ENCODE results near the gene CRYGN. TPM values are rescaled to one million over a fixed set of nuclear protein-coding genes. Genes with fewer than 3 reads are reported as not detected.
A peak's percentile ranks its signal among the peaks of the same experiment; 100 is the strongest.

CRYGN gene
- total and polyA plus RNA-seq, 2 of the 13 experiments (the other 11 are each of a cell fraction or from before 2014, with no cell fraction given), result 0.11 TPM; not detected in 1

DNA sequence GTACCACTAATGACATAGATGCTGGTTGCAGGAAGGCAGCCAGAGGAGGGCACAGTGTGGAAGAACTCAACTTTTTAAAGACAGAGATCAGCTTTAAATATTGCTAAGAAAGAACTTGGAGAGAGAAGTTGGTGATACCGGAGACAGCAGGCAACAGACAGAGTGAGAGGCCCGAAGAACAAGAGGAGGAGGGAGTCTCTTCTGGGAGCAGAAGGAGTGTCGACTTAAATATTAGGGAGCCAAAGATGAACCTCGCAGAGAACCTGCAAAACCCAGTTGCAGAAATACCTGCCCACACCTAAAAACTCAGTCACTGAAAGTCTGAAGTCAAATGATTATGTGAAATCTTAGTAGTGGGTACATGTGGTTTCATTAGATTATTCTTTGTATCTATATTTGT, 26.7 kb downstream of the CRYGN start (continued):
- no peak for TF ChIP-seq HES4 (CRISPR knock-in tag; IDR thresholded peaks at IDR 0.05; ENCODE audit: borderline replicate concordance)
- TF ChIP-seq KDM3A (CRISPR knock-in tag; IDR thresholded peaks at IDR 0.05; ENCODE audit: low read depth), result no peak

DNA sequence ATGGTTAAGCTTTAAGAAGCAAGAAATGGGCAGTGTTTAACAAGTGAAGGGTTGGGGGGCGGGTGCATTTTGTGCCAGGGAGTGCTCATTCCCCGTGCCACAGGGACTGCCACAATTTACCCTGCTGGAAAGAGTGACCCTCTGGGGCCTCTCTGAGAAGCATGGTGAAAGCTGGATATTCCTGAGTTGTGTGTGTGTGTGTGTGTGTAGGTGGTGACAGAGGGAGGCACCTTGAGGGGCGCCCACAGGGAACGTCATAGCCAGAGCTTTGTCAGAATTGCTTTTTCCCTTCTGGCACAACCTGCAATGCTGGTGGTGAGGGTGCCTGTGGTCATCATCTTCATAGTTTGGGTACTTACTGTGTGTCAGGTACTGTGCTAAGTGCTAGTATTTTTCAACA, 27.6 kb downstream of the CRYGN start:
- Histone ChIP-seq H3K36me3 (replicated peaks in 1 of 2; ENCODE audit: control insufficient read depth in 1 of 2, insufficient read depth in 2 of 2, low read length in 2 of 2) (no peaks in the 10 kb centered on the region), H3K27ac (ENCODE audit: extremely low read length, insufficient read depth, low read length) (no peak overlapping the region), H2AFZ (ENCODE audit: low read length) (no peak overlapping the region), H3K79me2 (ENCODE audit: insufficient read depth, low read length) (no peaks in the 10 kb centered on the region), H3K4me2 (ENCODE audit: low read depth, low read length) (no peak overlapping the region), H3K27me3 (ENCODE audit: control insufficient read depth in 1 of 2, insufficient read depth in 2 of 2, low read length in 2 of 2) (peaks cover 2 to 54% of the 10 kb centered on the region in 2 experiments), H3K9ac (ENCODE audit: insufficient read depth, low read depth, low read length) (no peak overlapping the region), H3K9me3 (ENCODE audit: low read length) (no peaks in the 10 kb centered on the region), H3K4me1 (ENCODE audit: insufficient read depth, low read length) (peaks cover 55% of the 10 kb centered on the region), H4K20me1 (ENCODE audit: insufficient read depth, low read length) (no peaks in the 10 kb centered on the region), H3K4me3 (replicated peaks in 1 of 3; ENCODE audit: insufficient read depth in 1 of 3, low read depth in 2 of 3, low read length in 3 of 3) (no peak overlapping the region)
- DNase-seq (ENCODE audit: low spot score) (no peak), FAIRE-seq (no peak), ATAC-seq (no peak)
- intact Hi-C loops (cut with micrococcal nuclease; ENCODE audit: unreplicated experiment), result no loop called here
- POLR2A ChIA-PET, result no interaction called here
- in situ Hi-C loops (cut with HindIII; ENCODE audit: extremely low pct_ligation_motif_present, low pct_unique_long_range_greater_than_20kb), result no loop called here
- WGBS (ENCODE audit: low lambda C conversion rate), result 12% methylated on average over 4 of the region's 4 CpGs
- CTCF ChIA-PET (ENCODE audit: low intra/inter-chr PET ratio, low total read pairs), result no interaction called here
- no TSS peak for BruUV-seq (replicated peaks)
- TF ChIP-seq ZNF496 (CRISPR knock-in tag; IDR thresholded peaks at IDR 0.05; ENCODE audit: insufficient replicate concordance), result no peak
- TF ChIP-seq FOXO1 (CRISPR knock-in tag; IDR thresholded peaks at IDR 0.05), result no peak

DNA sequence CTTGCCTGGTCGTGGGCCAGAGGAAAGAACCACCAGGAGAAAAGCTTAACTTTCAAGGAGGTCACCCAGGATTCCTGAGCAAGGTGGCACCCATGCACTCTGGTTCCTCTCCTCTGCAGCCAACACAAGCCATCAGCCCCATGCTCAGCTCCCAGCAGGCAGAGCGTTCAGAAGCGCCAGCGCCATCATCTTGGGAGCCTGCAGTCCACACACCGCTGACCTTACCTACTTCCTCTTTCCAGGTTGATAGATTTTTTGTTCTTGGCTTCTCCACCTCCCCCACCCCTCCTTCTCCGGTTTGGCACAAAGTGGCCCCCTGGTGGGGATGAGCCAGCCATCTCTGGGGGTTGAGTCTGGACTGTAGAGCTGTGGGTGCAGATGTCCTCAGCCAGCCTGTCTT, 28.4 kb downstream of the CRYGN start:
- peaks cover 2 to 49% of the 10 kb centered on the region in 2 experiments for H3K27me3 ChIP-seq (ENCODE audit: control insufficient read depth in 1 of 2, insufficient read depth in 2 of 2, low read length in 2 of 2)
- H4K20me1 ChIP-seq (ENCODE audit: insufficient read depth, low read length), result no peaks in the 10 kb centered on the region
- no peak overlapping the region for H2AFZ ChIP-seq (ENCODE audit: low read length)
- intact Hi-C loops (cut with micrococcal nuclease; ENCODE audit: unreplicated experiment), result no loop called here
- H3K9ac ChIP-seq (ENCODE audit: insufficient read depth, low read depth, low read length), result no peak overlapping the region
- no TSS peak for BruUV-seq (replicated peaks)
- no peak overlapping the region for H3K27ac ChIP-seq (ENCODE audit: extremely low read length, insufficient read depth, low read length)
- FAIRE-seq, result no peak
- 49% methylated on average over 6 of the region's 6 CpGs for WGBS (ENCODE audit: low lambda C conversion rate)
- CTCF ChIA-PET (ENCODE audit: low intra/inter-chr PET ratio, low total read pairs), result no interaction called here
- POLR2A ChIA-PET, result no interaction called here
- in situ Hi-C loops (cut with HindIII; ENCODE audit: extremely low pct_ligation_motif_present, low pct_unique_long_range_greater_than_20kb), result no loop called here
- peaks cover 57% of the 10 kb centered on the region for H3K4me1 ChIP-seq (ENCODE audit: insufficient read depth, low read length)
- peak; percentile 8; the same call in 1 of the 3 replicates for ATAC-seq
- DNase-seq (ENCODE audit: low spot score), result no peak
- H3K4me2 ChIP-seq (ENCODE audit: low read depth, low read length), result no peak overlapping the region
- H3K4me3 ChIP-seq (replicated peaks in 1 of 3; ENCODE audit: insufficient read depth in 1 of 3, low read depth in 2 of 3, low read length in 3 of 3), result no peak overlapping the region
- no peaks in the 10 kb centered on the region for H3K36me3 ChIP-seq (replicated peaks in 1 of 2; ENCODE audit: control insufficient read depth in 1 of 2, insufficient read depth in 2 of 2, low read length in 2 of 2)
- H3K79me2 ChIP-seq (ENCODE audit: insufficient read depth, low read length), result no peaks in the 10 kb centered on the region
- TF ChIP-seq ZSCAN25 (CRISPR knock-in tag; IDR thresholded peaks at IDR 0.05), result no peak
- TF ChIP-seq, protein P1, sequence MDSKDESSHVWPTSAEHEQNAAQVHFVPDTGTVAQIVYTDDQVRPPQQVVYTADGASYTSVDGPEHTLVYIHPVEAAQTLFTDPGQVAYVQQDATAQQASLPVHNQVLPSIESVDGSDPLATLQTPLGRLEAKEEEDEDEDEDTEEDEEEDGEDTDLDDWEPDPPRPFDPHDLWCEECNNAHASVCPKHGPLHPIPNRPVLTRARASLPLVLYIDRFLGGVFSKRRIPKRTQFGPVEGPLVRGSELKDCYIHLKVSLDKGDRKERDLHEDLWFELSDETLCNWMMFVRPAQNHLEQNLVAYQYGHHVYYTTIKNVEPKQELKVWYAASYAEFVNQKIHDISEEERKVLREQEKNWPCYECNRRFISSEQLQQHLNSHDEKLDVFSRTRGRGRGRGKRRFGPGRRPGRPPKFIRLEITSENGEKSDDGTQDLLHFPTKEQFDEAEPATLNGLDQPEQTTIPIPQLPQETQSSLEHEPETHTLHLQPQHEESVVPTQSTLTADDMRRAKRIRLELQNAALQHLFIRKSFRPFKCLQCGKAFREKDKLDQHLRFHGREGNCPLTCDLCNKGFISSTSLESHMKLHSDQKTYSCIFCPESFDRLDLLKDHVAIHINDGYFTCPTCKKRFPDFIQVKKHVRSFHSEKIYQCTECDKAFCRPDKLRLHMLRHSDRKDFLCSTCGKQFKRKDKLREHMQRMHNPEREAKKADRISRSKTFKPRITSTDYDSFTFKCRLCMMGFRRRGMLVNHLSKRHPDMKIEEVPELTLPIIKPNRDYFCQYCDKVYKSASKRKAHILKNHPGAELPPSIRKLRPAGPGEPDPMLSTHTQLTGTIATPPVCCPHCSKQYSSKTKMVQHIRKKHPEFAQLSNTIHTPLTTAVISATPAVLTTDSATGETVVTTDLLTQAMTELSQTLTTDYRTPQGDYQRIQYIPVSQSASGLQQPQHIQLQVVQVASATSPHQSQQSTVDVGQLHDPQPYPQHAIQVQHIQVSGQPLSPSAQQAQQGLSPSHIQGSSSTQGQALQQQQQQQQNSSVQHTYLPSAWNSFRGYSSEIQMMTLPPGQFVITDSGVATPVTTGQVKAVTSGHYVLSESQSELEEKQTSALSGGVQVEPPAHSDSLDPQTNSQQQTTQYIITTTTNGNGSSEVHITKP (CRISPR knock-in tag; IDR thresholded peaks at IDR 0.05; ENCODE audit: low read depth), result no peak
- no peak for TF ChIP-seq ZNF577 (CRISPR knock-in tag; IDR thresholded peaks at IDR 0.05; ENCODE audit: borderline replicate concordance, low read depth)
- TF ChIP-seq, protein P2, sequence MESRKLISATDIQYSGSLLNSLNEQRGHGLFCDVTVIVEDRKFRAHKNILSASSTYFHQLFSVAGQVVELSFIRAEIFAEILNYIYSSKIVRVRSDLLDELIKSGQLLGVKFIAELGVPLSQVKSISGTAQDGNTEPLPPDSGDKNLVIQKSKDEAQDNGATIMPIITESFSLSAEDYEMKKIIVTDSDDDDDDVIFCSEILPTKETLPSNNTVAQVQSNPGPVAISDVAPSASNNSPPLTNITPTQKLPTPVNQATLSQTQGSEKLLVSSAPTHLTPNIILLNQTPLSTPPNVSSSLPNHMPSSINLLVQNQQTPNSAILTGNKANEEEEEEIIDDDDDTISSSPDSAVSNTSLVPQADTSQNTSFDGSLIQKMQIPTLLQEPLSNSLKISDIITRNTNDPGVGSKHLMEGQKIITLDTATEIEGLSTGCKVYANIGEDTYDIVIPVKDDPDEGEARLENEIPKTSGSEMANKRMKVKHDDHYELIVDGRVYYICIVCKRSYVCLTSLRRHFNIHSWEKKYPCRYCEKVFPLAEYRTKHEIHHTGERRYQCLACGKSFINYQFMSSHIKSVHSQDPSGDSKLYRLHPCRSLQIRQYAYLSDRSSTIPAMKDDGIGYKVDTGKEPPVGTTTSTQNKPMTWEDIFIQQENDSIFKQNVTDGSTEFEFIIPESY (CRISPR knock-in tag; IDR thresholded peaks at IDR 0.05), result peak; percentile 75
- TF ChIP-seq, protein P3, sequence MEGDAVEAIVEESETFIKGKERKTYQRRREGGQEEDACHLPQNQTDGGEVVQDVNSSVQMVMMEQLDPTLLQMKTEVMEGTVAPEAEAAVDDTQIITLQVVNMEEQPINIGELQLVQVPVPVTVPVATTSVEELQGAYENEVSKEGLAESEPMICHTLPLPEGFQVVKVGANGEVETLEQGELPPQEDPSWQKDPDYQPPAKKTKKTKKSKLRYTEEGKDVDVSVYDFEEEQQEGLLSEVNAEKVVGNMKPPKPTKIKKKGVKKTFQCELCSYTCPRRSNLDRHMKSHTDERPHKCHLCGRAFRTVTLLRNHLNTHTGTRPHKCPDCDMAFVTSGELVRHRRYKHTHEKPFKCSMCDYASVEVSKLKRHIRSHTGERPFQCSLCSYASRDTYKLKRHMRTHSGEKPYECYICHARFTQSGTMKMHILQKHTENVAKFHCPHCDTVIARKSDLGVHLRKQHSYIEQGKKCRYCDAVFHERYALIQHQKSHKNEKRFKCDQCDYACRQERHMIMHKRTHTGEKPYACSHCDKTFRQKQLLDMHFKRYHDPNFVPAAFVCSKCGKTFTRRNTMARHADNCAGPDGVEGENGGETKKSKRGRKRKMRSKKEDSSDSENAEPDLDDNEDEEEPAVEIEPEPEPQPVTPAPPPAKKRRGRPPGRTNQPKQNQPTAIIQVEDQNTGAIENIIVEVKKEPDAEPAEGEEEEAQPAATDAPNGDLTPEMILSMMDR (CRISPR knock-in tag; IDR thresholded peaks at IDR 0.05), result peak; percentile 29; the same call in 1 of the 2 replicates
- H3K9me3 ChIP-seq (ENCODE audit: low read length), result no peaks in the 10 kb centered on the region
